ENCODE results near the gene ATE1. TPM values are rescaled to one million over a fixed set of nuclear protein-coding genes. Genes with fewer than 3 reads are reported as not detected.
A peak's percentile ranks its signal among the peaks of the same experiment; 100 is the strongest.

The ATE1 gene
- total and polyA plus RNA-seq, 10 of the 15 experiments (the other 5 are each of a cell fraction or from before 2014, with no cell fraction given) = 4.3 to 22.7 (median 15.9) TPM

DNA sequence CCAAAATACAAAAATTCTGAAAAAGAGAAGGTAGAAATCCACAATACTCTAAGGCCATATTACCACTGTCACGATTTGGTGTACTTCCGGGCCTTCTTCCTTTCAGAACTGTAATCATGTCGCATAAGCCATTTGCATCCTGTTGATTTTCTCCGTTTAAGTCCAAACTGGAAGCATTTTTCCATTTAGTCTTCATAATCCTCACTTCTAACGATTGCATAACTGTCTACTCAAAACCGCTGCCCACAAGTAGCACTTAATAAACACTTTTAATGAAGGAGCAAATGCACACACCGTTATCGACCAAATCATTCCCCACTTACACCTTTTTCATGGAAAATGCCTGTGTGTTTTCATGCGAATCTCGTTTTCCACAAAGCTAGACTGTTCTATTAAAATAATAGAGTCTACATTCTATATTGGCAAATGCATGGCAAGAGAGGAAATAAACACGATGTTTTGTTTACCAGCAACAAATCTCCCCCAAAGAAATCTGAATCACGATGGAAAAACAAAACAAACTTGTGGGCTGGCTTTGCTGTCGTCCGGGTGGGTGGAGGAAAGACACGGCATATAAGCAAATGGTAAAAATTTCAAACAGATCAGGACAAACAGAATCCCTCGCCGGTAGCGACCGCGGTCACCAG is 1.0 kb downstream of the ATE1 start:
- ChIA-PET CTCF (interaction anchor here (1.2 kb wide), 1 partner anchor 103 kb away, joined by 3 read pairs; no protein-coding TSS in a partner anchor), POLR2A (no interaction called here), RAD21 (ENCODE audit: unreplicated experiment) (no interaction called here), SMC1A (ENCODE audit: uncharacterized antibody, unreplicated experiment) (no interaction called here)
- no peaks in the 10 kb centered on the region for H3K27me3 ChIP-seq (replicated peaks in 1 of 2; ENCODE audit: control insufficient read depth in 2 of 2, insufficient read depth in 2 of 2, low read length in 1 of 2)
- no peaks in the 10 kb centered on the region for H4K20me1 ChIP-seq (ENCODE audit: control insufficient read depth, insufficient read depth)
- WGBS (ENCODE audit: insufficient coverage, insufficient replicate concordance, low lambda C conversion rate, missing lambda C conversion rate) = under 1% methylated on average over 20 of the region's 20 CpGs
- FAIRE-seq = peak; percentile 61
- DNase-seq (ENCODE audit: low read depth, low spot score) = no peak
- H2AFZ ChIP-seq (ENCODE audit: control insufficient read depth, low read depth, low read length) = peak overlapping the region; percentile 91
- H3K79me2 ChIP-seq (ENCODE audit: control insufficient read depth, insufficient read depth, low read length) = peaks cover 27% of the 10 kb centered on the region
- H3K36me3 ChIP-seq (ENCODE audit: control insufficient read depth in 2 of 2, insufficient read depth in 2 of 2, low read length in 1 of 2) = peaks cover 0 to 3% of the 10 kb centered on the region in 2 experiments; a peak in 1 of 4 replicates
- BruUV-seq (replicated peaks) = no TSS peak
- peak overlapping the region; percentile 90 for H3K4me2 ChIP-seq (ENCODE audit: control insufficient read depth, insufficient read depth)
- in situ Hi-C loops (cut with MboI) (no loop called here), intact Hi-C loops (cut with micrococcal nuclease; ENCODE audit: unreplicated experiment) (no loop called here)
- peak; percentile 14 for ATAC-seq
- H3K9me3 ChIP-seq (replicated peaks; ENCODE audit: control insufficient read depth, insufficient read depth, low read length) = no peaks in the 10 kb centered on the region
- no peaks in the 10 kb centered on the region for H3K4me1 ChIP-seq (ENCODE audit: control insufficient read depth, insufficient read depth, low read length)
- TF ChIP-seq ELK1 (IDR thresholded peaks at IDR 0.05; ENCODE audit: low read depth, low read length) = 0 out of 2 replicates have a peak, but pooled peaks have one; percentile 26
- no peak for TF ChIP-seq CHD4 (IDR thresholded peaks at IDR 0.05)
- peak; percentile 15; the same call in 1 of the 2 replicates for TF ChIP-seq MLLT1 (IDR thresholded peaks at IDR 0.05)
- TF ChIP-seq TCF12 (IDR thresholded peaks at IDR 0.05; ENCODE audit: low read depth, low read length) = no peak
- no peak for TF ChIP-seq TAF1 (IDR thresholded peaks at IDR 0.05; ENCODE audit: borderline replicate concordance, low read depth, low read length)
- TF ChIP-seq BMI1 (IDR thresholded peaks at IDR 0.05; ENCODE audit: borderline replicate concordance) = no peak
- no peak for TF ChIP-seq MYC (IDR thresholded peaks at IDR 0.05; ENCODE audit: insufficient read depth, insufficient read length, insufficient replicate concordance, low read length, severe bottlenecking)
- no peak for TF ChIP-seq ZNF622 (IDR thresholded peaks at IDR 0.05)
- TF ChIP-seq KAT2A (conservative IDR thresholded peaks at IDR 0.05; ENCODE audit: control insufficient read depth, low read depth, low read length) = no peak
- H3K4me3 ChIP-seq = peak overlapping the region; percentile 77
- H3K27ac ChIP-seq (ENCODE audit: control insufficient read depth, insufficient read depth) = peak overlapping the region; percentile 95
- peak overlapping the region; percentile 94 for H3K9ac ChIP-seq (ENCODE audit: control insufficient read depth, insufficient read depth, low read length)

All from GM12878 (cell line).